ENCODE measurements around the gene LIMS2.

LIMS2 gene

GRCh38 chr2:127619203-127619590 is 56.1 kb downstream of the LIMS2 start:
- no peak for DNase-seq

DNA sequence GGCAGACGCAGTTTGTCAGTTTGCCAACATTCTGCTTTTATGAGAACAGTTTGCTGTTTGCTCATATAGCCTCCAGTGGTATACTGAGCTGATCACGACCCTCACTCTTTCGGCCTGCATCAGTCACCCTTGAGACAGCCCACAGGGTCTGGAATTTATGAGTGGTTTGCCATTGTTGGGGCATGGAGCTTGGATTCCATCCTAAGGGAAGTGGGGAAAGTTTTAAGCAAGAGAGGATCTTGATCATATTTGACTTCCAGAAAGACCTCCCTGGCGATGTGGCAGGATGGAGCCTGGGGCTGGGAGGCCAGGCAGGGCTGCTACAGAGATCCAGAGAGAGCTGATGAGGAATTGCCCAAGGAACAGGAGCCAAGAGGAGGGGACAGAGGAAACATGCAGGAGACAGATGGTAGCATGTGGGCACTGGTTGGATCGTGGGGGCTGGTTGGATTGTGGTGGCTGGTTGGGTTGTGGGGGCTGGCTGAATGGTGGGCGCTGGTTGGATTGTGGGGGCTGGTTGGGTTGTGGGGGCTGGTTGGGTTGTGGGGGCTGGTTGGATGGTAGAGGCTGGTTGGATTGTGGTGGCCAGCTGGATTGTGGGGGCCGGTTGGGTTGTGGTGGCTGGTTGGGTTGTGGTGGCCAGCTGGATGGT is 56.7 kb downstream of the LIMS2 start:
- no peak for DNase-seq

- DNase-seq, result peak; percentile 67
Measured at GRCh38 chr2:127615511-127616166, 59.7 kb downstream of the LIMS2 start.

DNA sequence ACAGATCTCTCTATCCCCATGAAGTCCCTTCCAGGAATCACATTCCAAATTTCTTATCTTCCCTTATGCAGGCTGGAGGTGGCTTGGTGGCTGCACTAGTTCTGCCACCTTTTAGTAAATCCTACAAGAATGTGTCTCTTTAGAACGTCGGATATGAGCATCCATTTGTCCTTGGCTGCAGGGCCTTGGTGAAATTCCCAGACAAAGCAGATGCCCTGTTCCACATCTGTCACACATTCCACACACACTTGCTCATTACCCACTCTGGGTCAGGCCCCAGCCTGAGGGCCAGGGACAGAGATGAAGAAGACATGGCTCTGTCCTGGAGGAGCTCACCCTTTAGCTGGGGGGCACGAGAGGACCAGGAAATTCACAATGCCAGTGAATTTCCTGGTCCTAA is 60.6 kb downstream of the LIMS2 start:
- DNase-seq, result peak; percentile 24

DNA sequence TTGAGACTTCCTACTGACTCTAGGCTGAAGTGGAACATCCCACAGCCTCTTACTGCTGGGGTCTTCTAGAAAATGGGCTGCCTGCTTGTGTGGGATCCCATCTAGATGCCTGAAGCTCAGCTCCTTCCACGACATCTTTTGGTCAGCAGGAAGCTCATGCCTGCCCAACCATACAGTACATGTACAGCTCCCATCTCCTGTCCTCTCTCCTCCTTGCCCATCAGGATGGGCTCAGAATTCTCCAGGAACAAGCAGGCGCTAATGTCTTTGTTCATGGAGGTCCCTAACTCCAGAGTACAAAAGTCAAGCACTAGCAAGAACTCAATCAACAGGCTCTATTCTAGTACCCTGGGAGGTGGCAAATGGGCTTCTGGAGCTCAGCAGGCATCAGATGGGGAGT is 61.1 kb downstream of the LIMS2 start:
- no peak for DNase-seq

- no peak for DNase-seq
Measured at GRCh38 chr2:127612111-127612822, 63.1 kb downstream of the LIMS2 start.

GRCh38 chr2:127611076-127611925 is 64.0 kb downstream of the LIMS2 start:
- DNase-seq, result no peak

DNA sequence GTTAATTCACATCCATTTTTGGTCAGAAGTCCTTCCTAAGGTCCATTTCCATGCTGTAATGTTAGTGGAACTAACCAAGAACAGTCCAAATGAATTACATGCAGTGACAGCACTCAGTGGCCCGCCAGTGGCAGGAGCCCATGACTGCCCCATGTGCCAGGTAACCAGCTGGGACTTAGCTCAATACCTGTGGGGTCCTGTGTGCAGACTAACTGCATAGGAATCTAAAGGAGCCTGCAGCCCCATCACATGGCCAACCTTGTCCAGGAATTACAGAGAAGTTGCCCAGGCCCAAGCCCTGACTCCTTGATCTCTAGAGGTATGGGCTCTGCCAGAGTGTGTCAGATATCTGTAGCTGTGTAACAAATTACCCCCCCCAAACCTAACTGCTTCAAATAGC is 64.8 kb downstream of the LIMS2 start:
- DNase-seq, result no peak

GRCh38 chr2:127609818-127610217 is 65.5 kb downstream of the LIMS2 start:
- DNase-seq, result no peak

DNA sequence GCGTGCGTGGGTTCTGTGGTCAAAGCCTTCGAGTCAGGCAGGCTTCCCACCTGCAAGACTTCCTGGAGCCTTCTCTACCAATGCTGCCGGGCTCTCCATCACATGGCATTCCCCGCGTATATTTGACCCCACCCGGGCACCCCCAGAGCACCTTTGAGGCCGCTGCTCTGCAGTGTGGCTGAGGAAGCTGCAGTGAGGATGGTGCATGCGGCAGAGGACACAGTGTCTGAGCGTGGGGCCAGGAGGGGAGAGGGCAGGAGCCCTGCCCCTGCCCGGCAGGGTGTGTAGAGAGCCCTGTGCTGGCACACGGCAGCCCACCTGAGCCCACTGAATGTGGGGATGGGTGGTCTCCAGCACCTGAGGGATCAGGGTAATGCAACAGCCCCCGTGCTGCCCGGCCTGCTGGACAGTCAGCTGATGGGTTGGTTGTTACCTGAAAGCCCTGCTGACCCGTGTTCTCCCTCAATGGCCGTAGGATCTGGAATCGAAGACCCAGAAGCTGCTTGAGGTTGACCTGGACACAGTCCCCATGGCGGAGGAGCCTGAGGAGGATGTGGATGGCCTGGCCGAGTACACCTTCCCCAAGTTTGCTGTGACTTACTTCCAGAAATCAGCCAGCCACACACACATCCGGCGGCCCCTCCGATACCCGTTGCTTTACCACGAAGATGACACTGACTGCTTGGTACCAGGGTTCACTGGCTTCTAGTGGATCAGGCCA is 66.1 kb downstream of the LIMS2 start:
- no peak for DNase-seq

DNA sequence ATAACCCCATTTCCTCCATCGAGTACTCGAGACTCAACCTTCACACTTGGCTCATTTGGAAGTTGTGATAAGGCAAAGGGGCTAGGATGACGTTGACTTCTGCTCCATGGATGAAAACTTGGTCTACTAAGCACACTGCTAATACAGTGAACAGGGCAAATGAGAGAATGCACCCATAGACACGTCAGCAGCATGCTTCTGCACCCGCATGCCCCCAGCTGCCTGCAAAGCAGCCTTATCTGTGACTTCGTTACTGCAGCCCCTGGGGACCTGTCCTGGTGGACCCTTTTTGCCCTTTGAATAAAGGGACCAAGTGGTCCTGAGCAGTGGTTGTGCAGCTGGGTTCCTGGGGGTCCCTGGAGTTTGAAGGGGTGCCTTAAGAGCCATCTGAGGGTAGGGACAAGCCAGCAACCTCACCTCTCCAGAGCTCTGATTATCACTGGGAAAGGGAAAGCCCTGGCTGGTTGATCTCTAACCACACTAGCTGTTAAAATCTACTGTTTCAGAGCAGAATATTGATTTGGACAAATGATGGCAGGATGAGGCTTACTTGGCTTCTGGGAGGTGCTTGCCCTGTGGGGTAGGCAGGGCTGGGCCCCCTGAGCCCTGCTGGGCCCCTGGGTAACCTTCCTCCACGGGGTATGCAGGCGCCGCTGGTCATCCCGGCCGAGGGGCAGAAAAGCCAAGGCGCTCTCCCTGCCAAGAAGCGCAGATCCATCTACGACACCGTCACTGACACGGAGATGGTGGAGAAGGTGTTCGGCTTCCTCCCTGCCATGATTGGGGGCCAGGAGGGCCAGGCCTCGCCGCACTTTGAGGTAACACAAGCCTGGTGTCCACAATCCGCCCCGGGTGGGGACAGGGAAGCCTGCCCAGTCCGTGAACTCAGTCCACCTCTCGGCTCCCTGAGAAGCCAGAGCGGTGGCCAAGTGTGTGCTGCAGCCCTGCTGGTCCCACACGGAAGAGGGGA is 67.0 kb downstream of the LIMS2 start:
- no peak for DNase-seq

DNA sequence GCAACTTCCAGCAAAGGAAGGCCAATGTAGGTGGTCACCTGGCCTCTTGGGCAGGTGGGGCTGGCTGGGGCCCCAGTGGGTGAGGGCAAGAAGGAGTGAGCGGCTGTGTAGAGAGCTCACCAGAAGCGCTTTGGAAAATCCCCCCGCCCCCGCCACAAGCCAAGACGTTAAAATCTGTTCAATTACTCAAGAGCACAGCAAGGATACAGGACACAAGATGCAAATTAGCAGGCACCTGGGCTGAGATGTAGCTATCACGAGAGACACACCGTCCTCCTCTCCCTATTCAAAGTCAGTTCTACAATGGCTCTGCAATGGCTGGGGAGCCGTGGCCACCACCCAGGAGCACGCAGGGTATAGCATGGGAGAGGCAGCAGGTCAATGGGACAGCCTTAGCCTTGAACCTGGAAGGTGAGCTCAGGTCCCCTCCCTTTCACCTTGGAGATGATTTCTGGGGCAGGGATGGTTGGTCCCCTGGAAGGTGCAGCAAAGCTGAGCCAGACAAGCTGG is 67.9 kb downstream of the LIMS2 start:
- DNase-seq, result no peak

- DNase-seq, result no peak
Measured at GRCh38 chr2:127606625-127607398, 68.5 kb downstream of the LIMS2 start.

- no peak for DNase-seq
Measured at GRCh38 chr2:127605691-127606263, 69.6 kb downstream of the LIMS2 start.

GRCh38 chr2:127604986-127605385 is 70.3 kb downstream of the LIMS2 start:
- DNase-seq, result no peak

DNA sequence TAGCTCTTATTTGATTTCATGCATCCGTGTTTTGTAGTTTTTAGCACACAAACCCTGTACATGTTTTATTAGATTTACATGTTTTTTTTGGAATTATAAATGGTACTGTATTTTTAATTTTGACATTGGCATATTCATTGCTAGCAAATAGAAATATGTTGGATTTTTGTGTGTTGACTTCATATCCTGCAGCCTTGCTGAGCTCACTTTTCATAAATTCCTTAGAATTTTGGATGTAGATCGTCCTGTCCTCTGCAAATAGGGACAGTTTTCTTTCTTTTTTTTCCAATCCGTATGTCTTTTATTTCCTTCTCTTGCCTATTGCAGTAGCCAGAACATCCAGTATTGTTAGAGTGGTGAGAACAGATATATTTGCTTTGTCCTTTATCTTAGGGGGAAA is 76.1 kb downstream of the LIMS2 start:
- no peak for DNase-seq

DNA sequence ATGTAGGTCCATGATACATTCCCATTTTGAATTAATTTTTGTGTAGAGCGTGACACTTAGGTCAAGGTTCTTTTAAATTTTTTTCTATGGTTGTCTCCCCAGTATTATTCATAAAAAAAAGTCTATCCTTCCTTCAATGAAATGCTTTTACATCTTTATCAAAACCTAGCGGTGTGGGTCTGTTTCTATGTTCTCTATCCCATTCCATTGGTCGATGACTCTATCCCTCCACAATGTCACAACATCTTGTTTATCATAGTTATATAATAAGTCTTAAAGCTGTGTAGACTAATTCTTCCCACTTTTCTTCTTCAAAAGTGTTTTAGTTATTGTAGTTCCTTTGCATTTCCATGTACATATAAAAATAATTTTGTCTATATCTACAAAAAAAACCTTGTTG is 76.6 kb downstream of the LIMS2 start:
- no peak for DNase-seq

DNA sequence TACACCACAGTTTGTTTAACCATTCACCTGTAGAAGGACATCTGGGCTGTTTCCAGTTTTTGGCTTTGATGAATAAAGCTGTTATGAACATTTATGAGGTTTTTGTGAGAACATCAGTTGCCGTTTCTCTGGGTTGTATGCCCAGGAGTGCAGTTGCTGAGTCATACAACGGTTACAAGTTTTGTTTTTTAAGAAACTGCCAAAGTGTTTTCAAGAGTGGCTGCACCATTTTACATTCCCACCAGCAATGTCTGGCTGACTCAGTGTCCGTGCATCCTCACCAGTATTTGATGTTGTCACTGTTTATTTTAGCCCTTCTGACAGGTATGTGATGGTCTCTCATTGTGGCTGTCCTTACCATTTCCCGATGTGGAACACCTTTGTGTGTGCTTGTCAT is 77.3 kb downstream of the LIMS2 start:
- no peak for DNase-seq

- no peak for DNase-seq
Measured at GRCh38 chr2:127597046-127597983, 78.0 kb downstream of the LIMS2 start.
